Adipocyte (in vitro differentiated cells): Measurements from ENCODE around the gene CCDC17.

Source experiments
- DNase-seq: peaks from one replicate; pipeline ENCODE4 v3.0.0-alpha.2; 2015; ENCODE audit warnings: low read depth
- H3K27me3 ChIP-seq: replicated peaks from 2 replicates; pipeline ENCODE4 v1.7.0; 2013; ENCODE audit warnings: mild to moderate bottlenecking, low read length, moderate library complexity; ENCODE audit not compliant: control insufficient read depth, insufficient read depth
- H3K36me3 ChIP-seq: 2 replicates; pipeline ENCODE4 v1.7.0; 2013; ENCODE audit warnings: low read length, mild to moderate bottlenecking, moderate library complexity; ENCODE audit not compliant: control insufficient read depth, insufficient read depth, severe bottlenecking
- H3K4me1 ChIP-seq: 2 replicates; pipeline ENCODE4 v1.7.0; 2013; ENCODE audit warnings: mild to moderate bottlenecking, low read length, moderate library complexity; ENCODE audit not compliant: control insufficient read depth, insufficient read depth
- H3K4me3 ChIP-seq: 2 replicates; pipeline ENCODE4 v1.7.0; 2013; ENCODE audit warnings: mild to moderate bottlenecking, low read length, moderate library complexity
- H3K9ac ChIP-seq: 2 replicates; pipeline ENCODE4 v1.7.0; 2013; ENCODE audit warnings: mild to moderate bottlenecking, low read length, moderate library complexity
- H3K9me3 ChIP-seq: 2 replicates; pipeline ENCODE4 v1.7.0; 2013; ENCODE audit warnings: mild to moderate bottlenecking, low read length, moderate library complexity; ENCODE audit not compliant: control insufficient read depth

The CCDC17 gene

GRCh38 chr1:45621501-45621836 lies 2.4 kb downstream of the CCDC17 start:
- no peaks in the 10 kb centered on the region for H3K27me3 ChIP-seq
- H3K9ac ChIP-seq: no peak overlapping the region
- no peak for DNase-seq
- peaks cover 5% of the 10 kb centered on the region for H3K4me1 ChIP-seq
- H3K36me3 ChIP-seq: peaks cover 27% of the 10 kb centered on the region
- no peak overlapping the region for H3K4me3 ChIP-seq
- no peaks in the 10 kb centered on the region for H3K9me3 ChIP-seq

- DNase-seq: no peak
- Histone ChIP-seq H3K4me1 (peaks cover 5% of the 10 kb centered on the region), H3K9me3 (no peaks in the 10 kb centered on the region), H3K4me3 (no peak overlapping the region), H3K9ac (no peak overlapping the region), H3K36me3 (peaks cover 31% of the 10 kb centered on the region), H3K27me3 (no peaks in the 10 kb centered on the region)
Observed at GRCh38 chr1:45620588-45621500, 3.0 kb downstream of the CCDC17 start.

- no peak overlapping the region for H3K9ac ChIP-seq
- H3K4me1 ChIP-seq: peaks cover 5% of the 10 kb centered on the region
- no peak for DNase-seq
- H3K36me3 ChIP-seq: peaks cover 41% of the 10 kb centered on the region
- no peaks in the 10 kb centered on the region for H3K9me3 ChIP-seq
- no peak overlapping the region for H3K4me3 ChIP-seq
- no peaks in the 10 kb centered on the region for H3K27me3 ChIP-seq
Observed at GRCh38 chr1:45619149-45619921, 4.5 kb downstream of the CCDC17 start.

GRCh38 chr1:45617618-45618017 lies 6.2 kb downstream of the CCDC17 start:
- H3K27me3 ChIP-seq: no peaks in the 10 kb centered on the region
- DNase-seq: no peak
- no peak overlapping the region for H3K4me3 ChIP-seq
- no peak overlapping the region for H3K9ac ChIP-seq
- no peaks in the 10 kb centered on the region for H3K9me3 ChIP-seq
- peaks cover 52% of the 10 kb centered on the region for H3K36me3 ChIP-seq
- no peaks in the 10 kb centered on the region for H3K4me1 ChIP-seq

GRCh38 chr1:45615885-45616284 lies 8.0 kb downstream of the CCDC17 start:
- no peaks in the 10 kb centered on the region for H3K27me3 ChIP-seq
- no peak overlapping the region for H3K9ac ChIP-seq
- no peaks in the 10 kb centered on the region for H3K9me3 ChIP-seq
- no peak overlapping the region for H3K4me3 ChIP-seq
- peaks cover 52% of the 10 kb centered on the region for H3K36me3 ChIP-seq
- DNase-seq: no peak
- H3K4me1 ChIP-seq: no peaks in the 10 kb centered on the region

- Histone ChIP-seq H3K36me3 (peaks cover 52% of the 10 kb centered on the region), H3K27me3 (no peaks in the 10 kb centered on the region), H3K4me3 (no peak overlapping the region), H3K4me1 (no peaks in the 10 kb centered on the region), H3K9ac (no peak overlapping the region), H3K9me3 (no peaks in the 10 kb centered on the region)
- no peak for DNase-seq
Observed at GRCh38 chr1:45612941-45613579, 10.8 kb downstream of the CCDC17 start.

GRCh38 chr1:45610589-45611226 lies 13.1 kb downstream of the CCDC17 start:
- no peaks in the 10 kb centered on the region for H3K4me1 ChIP-seq
- H3K9ac ChIP-seq: no peak overlapping the region
- H3K9me3 ChIP-seq: no peaks in the 10 kb centered on the region
- no peaks in the 10 kb centered on the region for H3K27me3 ChIP-seq
- H3K4me3 ChIP-seq: no peak overlapping the region
- no peak for DNase-seq
- H3K36me3 ChIP-seq: peaks cover 42% of the 10 kb centered on the region

- H3K9me3 ChIP-seq: no peaks in the 10 kb centered on the region
- peaks cover 35% of the 10 kb centered on the region for H3K36me3 ChIP-seq
- DNase-seq: no peak
- H3K4me3 ChIP-seq: no peak overlapping the region
- H3K4me1 ChIP-seq: no peaks in the 10 kb centered on the region
- H3K27me3 ChIP-seq: no peaks in the 10 kb centered on the region
- no peak overlapping the region for H3K9ac ChIP-seq
Observed at GRCh38 chr1:45608175-45609156, 15.4 kb downstream of the CCDC17 start.

- H3K36me3 ChIP-seq: peaks cover 30% of the 10 kb centered on the region
- DNase-seq: no peak
Observed at GRCh38 chr1:45607404-45608074, 16.3 kb downstream of the CCDC17 start.

GRCh38 chr1:45604239-45604638 lies 19.6 kb downstream of the CCDC17 start:
- Histone ChIP-seq H3K36me3 (peaks cover 26% of the 10 kb centered on the region), H3K9me3 (no peaks in the 10 kb centered on the region), H3K9ac (no peak overlapping the region), H3K4me3 (no peak overlapping the region), H3K4me1 (peaks cover 7% of the 10 kb centered on the region), H3K27me3 (no peaks in the 10 kb centered on the region)
- DNase-seq: no peak

More at GRCh38 chr1:45607404-45608074, 16.3 kb downstream of the CCDC17 start:
- Histone ChIP-seq H3K27me3 (no peaks in the 10 kb centered on the region), H3K4me1 (peaks cover 2% of the 10 kb centered on the region), H3K9ac (no peak overlapping the region), H3K9me3 (no peaks in the 10 kb centered on the region), H3K4me3 (no peak overlapping the region)
